Caco-2 (cell line): ENCODE measurements around the gene TOE1. TPM values are rescaled to one million over a fixed set of nuclear protein-coding genes. Genes with fewer than 3 reads are reported as not detected.

Source experiments
- BruUV-seq: library from RNA; stranded (reverse); fragments of 400-500 nt; replicated peaks from 2 replicates; lab custom pipeline; 2021; lab: Mats Ljungman, UMichigan
- CTCF ChIA-PET: fragments of 300-600 bp; sonication (Branson Sonifier 250); formaldehyde crosslinking; loops from one replicate; lab custom pipeline; 2022; ENCODE audit warnings: antibody characterized with exemption; lab: Charles Lee
- POLR2A ChIA-PET: fragments of 300-600 bp; sonication (Branson Sonifier 250); formaldehyde crosslinking; loops from one replicate; lab custom pipeline; 2022; ENCODE audit warnings: antibody characterized with exemption; lab: Charles Lee
- DNase-seq, 2 experiments: peaks; one replicate each; pipeline versions ENCODE4 v3.0.0 to v3.0.0-alpha.2; 2020 to 2022
- H3K27me3 ChIP-seq: replicated peaks from 2 replicates; pipeline ENCODE4 v1.6.0; 2011; ENCODE audit warnings: low read length; ENCODE audit not compliant: control insufficient read depth, insufficient read depth
- H3K36me3 ChIP-seq: 2 replicates; pipeline ENCODE4 v1.5.1; 2011; ENCODE audit warnings: low read length; ENCODE audit not compliant: control insufficient read depth, insufficient read depth
- H3K4me1 ChIP-seq: fragments of 250-450 bp; sonication (Bioruptor Pico); 2 replicates; pipeline ENCODE4 v1.5.1; 2020; ENCODE audit warnings: mild to moderate bottlenecking
- H3K4me3 ChIP-seq: 2 replicates; pipeline ENCODE4 v1.5.1; 2011; ENCODE audit warnings: low read depth, mild to moderate bottlenecking, control low read depth, low read length
- H3K9me3 ChIP-seq: fragments of 250-450 bp; sonication (Bioruptor Pico); 2 replicates; pipeline ENCODE4 v1.5.1; 2020; ENCODE audit warnings: mild to moderate bottlenecking, moderate library complexity
- H3K27ac Mint-ChIP-seq: one replicate; pipeline ENCODE4 v1.8.0; 2022; ENCODE audit warnings: mixed read lengths; ENCODE audit not compliant: unreplicated experiment
- H3K27me3 Mint-ChIP-seq: one replicate; pipeline ENCODE4 v1.8.0; 2022; ENCODE audit warnings: mixed read lengths; ENCODE audit not compliant: insufficient read depth, unreplicated experiment
- H3K36me3 Mint-ChIP-seq: one replicate; pipeline ENCODE4 v1.8.0; 2022; ENCODE audit warnings: mild to moderate bottlenecking, mixed read lengths; ENCODE audit not compliant: insufficient read depth, unreplicated experiment
- H3K4me1 Mint-ChIP-seq: one replicate; pipeline ENCODE4 v1.8.0; 2022; ENCODE audit warnings: low read depth, mixed read lengths; ENCODE audit not compliant: unreplicated experiment
- H3K4me3 Mint-ChIP-seq: one replicate; pipeline ENCODE4 v1.8.0; 2022; ENCODE audit warnings: mild to moderate bottlenecking, moderate library complexity, mixed read lengths; ENCODE audit not compliant: unreplicated experiment
- H3K9me3 Mint-ChIP-seq: one replicate; pipeline ENCODE4 v1.8.0; 2022; ENCODE audit warnings: mixed read lengths; ENCODE audit not compliant: unreplicated experiment
- CTCF ChIP-seq, 2 experiments: fragments of 200-600 bp in 1 of 2; IDR thresholded peaks; 1 replicate in 1 of 2; 2 replicates in 1 of 2; pipeline versions ENCODE4 v1.5.1 to v1.8.0; 2011 to 2022; ENCODE audit warnings: antibody characterized with exemption in 1 of 2, control low read depth in 1 of 2, inconsistent platforms in 1 of 2, low read depth in 1 of 2, low read length in 1 of 2, mild to moderate bottlenecking in 1 of 2, moderate library complexity in 1 of 2; ENCODE audit not compliant: insufficient read depth in 1 of 2, severe bottlenecking in 1 of 2, unreplicated experiment in 1 of 2
- intact Hi-C: fragments of 100-400 bp; cut with micrococcal nuclease; formaldehyde crosslinking; loops from one replicate; pipeline ENCODE4 v1.10.0; 2022; ENCODE audit not compliant: unreplicated experiment
- total RNA-seq: library from RNA; stranded (reverse); gene quantifications from 2 replicates; pipeline ENCODE4 v1.2.3, GENCODE V29; 2022

Gene TOE1
- total RNA-seq, 1 experiment from 2014 or later: 15.5 TPM

- Histone ChIP-seq H3K9me3 (no peaks in the 10 kb centered on the region), H3K36me3 (peaks cover 4% of the 10 kb centered on the region), H3K4me1 (peaks cover 36% of the 10 kb centered on the region), H3K4me3 (peak overlapping the region; percentile 98), H3K27me3 (no peaks in the 10 kb centered on the region)
- Mint-ChIP-seq H3K4me3 (peak overlapping the region; percentile 89), H3K27ac (peak overlapping the region; percentile 93), H3K36me3 (peaks cover 59% of the 10 kb centered on the region), H3K27me3 (no peaks in the 10 kb centered on the region), H3K4me1 (peaks cover 16% of the 10 kb centered on the region), H3K9me3 (no peaks in the 10 kb centered on the region)
- BruUV-seq: no TSS peak
- TF ChIP-seq CTCF (IDR thresholded peaks at IDR 0.05; ENCODE audit: insufficient read depth in 1 of 2, low read depth in 1 of 2, low read length in 1 of 2, severe bottlenecking in 1 of 2, unreplicated experiment in 1 of 2): no peak
- ChIA-PET POLR2A (interaction anchor here (0.8 to 4.6 kb wide), 5 partner anchors 8 to 164 kb away, joined by 4 to 68 read pairs (median 5); partner anchors contain the start of genes MUTYH, TESK2 and TOE1), CTCF (interaction anchor here (2.6 kb wide), 1 partner anchor 24 kb away, joined by 26 read pairs; no protein-coding TSS in a partner anchor)
- peak; percentile 32 to 61 for DNase-seq
- intact Hi-C loops: loop anchor here (1.0 kb wide), 1 partner anchor 8 kb away; no protein-coding TSS in a partner anchor
These were observed 12.1 kb upstream of the TOE1 start for GRCh38 chr1:45327644-45328515.

GRCh38 chr1:45328680-45329079, 11.3 kb upstream of the TOE1 start:
- no TSS peak for BruUV-seq
- Histone ChIP-seq H3K4me1 (peaks cover 36% of the 10 kb centered on the region), H3K36me3 (peaks cover 8% of the 10 kb centered on the region), H3K27me3 (no peaks in the 10 kb centered on the region), H3K4me3 (peak overlapping the region; percentile 98), H3K9me3 (no peaks in the 10 kb centered on the region)
- Mint-ChIP-seq H3K4me3 (peak overlapping the region; percentile 89), H3K27ac (peak overlapping the region; percentile 93), H3K4me1 (peaks cover 16% of the 10 kb centered on the region), H3K9me3 (no peaks in the 10 kb centered on the region), H3K36me3 (peaks cover 64% of the 10 kb centered on the region), H3K27me3 (no peaks in the 10 kb centered on the region)
- ChIA-PET POLR2A (interaction anchor here (1.2 to 4.6 kb wide), 4 partner anchors 9 to 193 kb away, joined by 3 to 68 read pairs (median 8); partner anchors contain the start of genes MUTYH, PRDX1 and TOE1), CTCF (interaction anchor here (1.3 to 2.6 kb wide), 2 partner anchors 12 to 25 kb away, joined by 6 to 26 read pairs; partner anchors contain the start of genes MUTYH and TOE1)
- peak; percentile 37 to 59 for DNase-seq
- intact Hi-C loops: loop anchor here (1.0 kb wide), 2 partner anchors 8 to 25 kb away; no protein-coding TSS in a partner anchor
- no peak for TF ChIP-seq CTCF (IDR thresholded peaks at IDR 0.05; ENCODE audit: insufficient read depth in 1 of 2, low read depth in 1 of 2, low read length in 1 of 2, severe bottlenecking in 1 of 2, unreplicated experiment in 1 of 2)

- H3K27ac Mint-ChIP-seq: peak overlapping the region; percentile 93
- POLR2A ChIA-PET: interaction anchor here (0.6 to 4.6 kb wide), 8 partner anchors 8 to 1696 kb away, joined by 3 to 68 read pairs (median 4); partner anchors contain the start of genes GPBP1L1, MUTYH, PRDX1 and TOE1
- H3K27me3 Mint-ChIP-seq: no peaks in the 10 kb centered on the region
- H3K4me1 ChIP-seq: peaks cover 39% of the 10 kb centered on the region
- no TSS peak for BruUV-seq
- H3K27me3 ChIP-seq: no peaks in the 10 kb centered on the region
- H3K4me1 Mint-ChIP-seq: peaks cover 19% of the 10 kb centered on the region
- DNase-seq: peak; percentile 86 to 90
- CTCF ChIA-PET: interaction anchor here (1.3 to 2.6 kb wide), 2 partner anchors 11 to 26 kb away, joined by 6 to 26 read pairs; partner anchors contain the start of genes MUTYH and TOE1
- H3K9me3 Mint-ChIP-seq: no peaks in the 10 kb centered on the region
- H3K4me3 ChIP-seq: peak overlapping the region; percentile 98
- no peak for TF ChIP-seq CTCF (IDR thresholded peaks at IDR 0.05; ENCODE audit: insufficient read depth in 1 of 2, low read depth in 1 of 2, low read length in 1 of 2, severe bottlenecking in 1 of 2, unreplicated experiment in 1 of 2)
- peak overlapping the region; percentile 89 for H3K4me3 Mint-ChIP-seq
- H3K36me3 Mint-ChIP-seq: peaks cover 69% of the 10 kb centered on the region
- H3K9me3 ChIP-seq: no peaks in the 10 kb centered on the region
- intact Hi-C loops: loop anchor here (1.0 kb wide), 1 partner anchor 26 kb away; no protein-coding TSS in a partner anchor
- peaks cover 11% of the 10 kb centered on the region for H3K36me3 ChIP-seq
These were observed 10.5 kb upstream of the TOE1 start for GRCh38 chr1:45329445-45329844.
